DND-41 (cell line): ENCODE results near the gene SERPINA12.

Source experiments
- ATAC-seq: fragments of 200-7000 bp; cut with Tn5 transposase; 3 replicates; pipeline ENCODE4 v1.9.1; 2021; ENCODE audit warnings: low read depth; ENCODE audit not compliant: insufficient read depth
- DNase-seq: peaks from one replicate; pipeline ENCODE4 v3.0.0-alpha.2; 2020
- H2AFZ ChIP-seq: 2 replicates; pipeline ENCODE4 v1.6.0; 2012; ENCODE audit warnings: low read depth, low read length
- H3K27ac ChIP-seq: 2 replicates; pipeline ENCODE4 v1.5.1; 2012; ENCODE audit warnings: low read length, inconsistent platforms
- H3K27me3 ChIP-seq: fragments of 200-600 bp; sonication (generic); 2 replicates; pipeline ENCODE4 v1.6.0; 2012; ENCODE audit warnings: low read length, mild to moderate bottlenecking, inconsistent platforms; ENCODE audit not compliant: insufficient read depth, poor library complexity
- H3K36me3 ChIP-seq: 2 replicates; pipeline ENCODE4 v1.5.1; 2012; ENCODE audit warnings: low read length, inconsistent platforms; ENCODE audit not compliant: insufficient read depth
- H3K4me1 ChIP-seq: 2 replicates; pipeline ENCODE4 v1.5.1; 2012; ENCODE audit warnings: mild to moderate bottlenecking, low read length; ENCODE audit not compliant: insufficient read depth
- H3K4me2 ChIP-seq: 2 replicates; pipeline ENCODE4 v1.6.0; 2012; ENCODE audit warnings: mild to moderate bottlenecking, moderate library complexity, low read length, inconsistent platforms; ENCODE audit not compliant: insufficient read depth
- H3K4me3 ChIP-seq, 2 experiments: fragments of 200-600 bp in 1 of 2; shearing (Covaris generic) in 1 of 2; 2 replicates each; pipeline ENCODE4 v1.5.1; 2012 to 2016; ENCODE audit warnings: inconsistent platforms in 2 of 2, low read length in 2 of 2, mild to moderate bottlenecking in 2 of 2, low read depth in 1 of 2, moderate library complexity in 1 of 2
- H3K79me2 ChIP-seq: 2 replicates; pipeline ENCODE4 v1.6.0; 2012; ENCODE audit warnings: low read length, inconsistent platforms; ENCODE audit not compliant: insufficient read depth
- H3K9ac ChIP-seq: 2 replicates; pipeline ENCODE4 v1.6.0; 2012; ENCODE audit warnings: low read depth, mild to moderate bottlenecking, inconsistent platforms, low read length, moderate library complexity
- H3K9me3 ChIP-seq: 2 replicates; pipeline ENCODE4 v1.5.1; 2012; ENCODE audit warnings: low read length, moderate library complexity, mild to moderate bottlenecking, inconsistent platforms; ENCODE audit not compliant: insufficient read depth, severe bottlenecking
- H4K20me1 ChIP-seq: 2 replicates; pipeline ENCODE4 v1.6.0; 2012; ENCODE audit warnings: low read length; ENCODE audit not compliant: insufficient read depth
- CTCF ChIP-seq: IDR thresholded peaks from 2 replicates; pipeline ENCODE4 v1.5.1; 2012; ENCODE audit warnings: borderline replicate concordance, low read length, moderate library complexity, mild to moderate bottlenecking; ENCODE audit not compliant: poor library complexity, severe bottlenecking; ENCODE audit errors: extremely low read depth
- EZH2 ChIP-seq: IDR thresholded peaks from 3 replicates; pipeline ENCODE4 v1.6.1; 2012; ENCODE audit warnings: borderline replicate concordance, low read depth, mild to moderate bottlenecking, moderate library complexity, low read length, inconsistent platforms; ENCODE audit not compliant: severe bottlenecking

SERPINA12 gene

GRCh38 chr14:94544726-94545125, 35.5 kb upstream of the SERPINA12 start:
- Histone ChIP-seq H3K9ac (no peak overlapping the region), H3K79me2 (no peaks in the 10 kb centered on the region), H4K20me1 (no peaks in the 10 kb centered on the region), H3K4me2 (no peak overlapping the region), H3K4me3 (no peak overlapping the region), H3K27me3 (no peaks in the 10 kb centered on the region), H3K36me3 (no peaks in the 10 kb centered on the region), H3K27ac (no peak overlapping the region), H3K4me1 (no peaks in the 10 kb centered on the region), H3K9me3 (no peaks in the 10 kb centered on the region), H2AFZ (no peak overlapping the region)
- ATAC-seq (no peak), DNase-seq (no peak)
- TF ChIP-seq CTCF (no peak), EZH2 (no peak)

- no peaks in the 10 kb centered on the region for H4K20me1 ChIP-seq
- H3K9ac ChIP-seq = no peak overlapping the region
- H3K4me3 ChIP-seq = no peak overlapping the region
- DNase-seq (no peak), ATAC-seq (no peak)
- no peaks in the 10 kb centered on the region for H3K79me2 ChIP-seq
- no peak overlapping the region for H3K4me2 ChIP-seq
- TF ChIP-seq CTCF (no peak), EZH2 (no peak)
- no peaks in the 10 kb centered on the region for H3K36me3 ChIP-seq
- no peak overlapping the region for H2AFZ ChIP-seq
- no peak overlapping the region for H3K27ac ChIP-seq
- H3K9me3 ChIP-seq = no peaks in the 10 kb centered on the region
- H3K4me1 ChIP-seq = no peaks in the 10 kb centered on the region
- H3K27me3 ChIP-seq = no peaks in the 10 kb centered on the region
Measured at GRCh38 chr14:94543449-94544124, 34.3 kb upstream of the SERPINA12 start.

- no peak for TF ChIP-seq EZH2
- no peak for TF ChIP-seq CTCF
- Histone ChIP-seq H3K27me3 (no peaks in the 10 kb centered on the region), H3K4me1 (no peaks in the 10 kb centered on the region), H3K9me3 (no peaks in the 10 kb centered on the region), H3K4me3 (no peak overlapping the region), H4K20me1 (no peaks in the 10 kb centered on the region), H3K9ac (no peak overlapping the region), H3K27ac (no peak overlapping the region), H3K4me2 (no peak overlapping the region), H3K79me2 (no peaks in the 10 kb centered on the region), H2AFZ (no peak overlapping the region), H3K36me3 (no peaks in the 10 kb centered on the region)
- ATAC-seq (no peak), DNase-seq (no peak)
Measured at GRCh38 chr14:94542811-94543440, 33.7 kb upstream of the SERPINA12 start.
